B cell (primary cell): ENCODE results near the gene FAM114A1. TPM values are rescaled to one million over a fixed set of nuclear protein-coding genes. Genes with fewer than 3 reads are reported as not detected.

Source experiments
- ATAC-seq: fragments of 200-7000 bp; cut with Tn5 transposase; one replicate; pipeline ENCODE4 v1.10.0; 2021; ENCODE audit warnings: low read depth, mild to moderate bottlenecking, moderate number of reproducible peaks, moderate library complexity
- CTCF ChIA-PET: fragments of 350-600 bp; sonication (Branson Sonifier 250); formaldehyde crosslinking; loops from one replicate; lab custom pipeline; 2021; ENCODE audit warnings: antibody characterized with exemption, inconsistent platforms; lab: Charles Lee
- POLR2A ChIA-PET: fragments of 350-600 bp; sonication (Branson Sonifier 250); formaldehyde crosslinking; loops from one replicate; lab custom pipeline; 2021; ENCODE audit warnings: antibody characterized with exemption; lab: Charles Lee
- DNase-seq: peaks from one replicate; pipeline ENCODE4 v3.0.0; 2013
- H2AFZ ChIP-seq: 2 replicates; pipeline ENCODE4 v1.6.1; 2012; ENCODE audit warnings: mild to moderate bottlenecking, low read depth, low read length; ENCODE audit not compliant: insufficient read depth, poor library complexity, severe bottlenecking
- H3K27ac ChIP-seq, 2 donors: 1 replicate in 1 of 2; 2 replicates in 1 of 2; pipeline ENCODE4 v1.5.1; 2012 to 2013; ENCODE audit warnings: low read length in 2 of 2, mild to moderate bottlenecking in 2 of 2, moderate library complexity in 1 of 2
- H3K27me3 ChIP-seq, 4 experiments: fragments of 200-600 bp in 1 of 4; sonication (generic) in 1 of 4; replicated peaks in 1 of 4; 1 replicate in 2 of 4; 2 replicates in 2 of 4; pipeline versions ENCODE4 v1.6.1 to v1.7.0; 2013 to 2016; ENCODE audit warnings: low read length in 3 of 4, mild to moderate bottlenecking in 2 of 4, mixed read lengths in 1 of 4, moderate library complexity in 1 of 4; ENCODE audit not compliant: insufficient read depth in 4 of 4, control insufficient read depth in 3 of 4; ENCODE audit errors: control extremely low read depth in 1 of 4
- H3K36me3 ChIP-seq, 2 experiments: replicated peaks in 1 of 2; 1 replicate in 1 of 2; 2 replicates in 1 of 2; pipeline versions ENCODE4 v1.6.1 to v1.7.1; 2013; ENCODE audit warnings: low read length in 1 of 2; ENCODE audit not compliant: insufficient read depth in 2 of 2, control insufficient read depth in 1 of 2; ENCODE audit errors: control extremely low read depth in 1 of 2, extremely low read depth in 1 of 2
- H3K4me1 ChIP-seq, 2 donors: fragments of 200-600 bp in 1 of 2; sonication (generic) in 1 of 2; 1 replicate in 1 of 2; 2 replicates in 1 of 2; pipeline versions ENCODE4 v1.5.1 to v1.6.1; 2013 to 2017; ENCODE audit warnings: low read length in 2 of 2; ENCODE audit not compliant: control insufficient read depth in 2 of 2, insufficient read depth in 2 of 2
- H3K4me2 ChIP-seq: replicated peaks from 2 replicates; pipeline ENCODE3; 2012; ENCODE audit warnings: mild to moderate bottlenecking, low read depth, low read length; ENCODE audit not compliant: poor library complexity, severe bottlenecking
- H3K4me3 ChIP-seq, 5 experiments: fragments of 200-600 bp in 1 of 5; sonication (generic) in 1 of 5; 1 replicate in 3 of 5; 2 replicates in 2 of 5; pipeline versions ENCODE4 v1.5.1 to v1.7.0; 2011 to 2016; ENCODE audit warnings: low read length in 4 of 5, mild to moderate bottlenecking in 4 of 5, low read depth in 2 of 5, control low read depth in 1 of 5, moderate library complexity in 1 of 5; ENCODE audit not compliant: insufficient read depth in 1 of 5; ENCODE audit errors: control extremely low read depth in 1 of 5, extremely low read depth in 1 of 5
- H3K79me2 ChIP-seq: fragments of 200-600 bp; sonication (generic); one replicate; pipeline ENCODE4 v1.6.0; 2016; ENCODE audit warnings: low read length; ENCODE audit not compliant: control insufficient read depth, insufficient read depth
- H3K9ac ChIP-seq: fragments of 200-600 bp; sonication (generic); 2 replicates; pipeline ENCODE4 v1.6.1; 2017; ENCODE audit warnings: mild to moderate bottlenecking, low read length, moderate library complexity
- H3K9me3 ChIP-seq, 3 donors: one replicate each; pipeline versions ENCODE4 v1.6.1 to v1.7.1; 2013; ENCODE audit warnings: low read length in 2 of 3; ENCODE audit not compliant: control insufficient read depth in 2 of 3, insufficient read depth in 1 of 3; ENCODE audit errors: control extremely low read depth in 1 of 3
- H4K20me1 ChIP-seq: 2 replicates; pipeline ENCODE4 v1.6.0; 2012; ENCODE audit warnings: mild to moderate bottlenecking, low read length; ENCODE audit not compliant: insufficient read depth, control insufficient read depth, poor library complexity, severe bottlenecking
- H3K27ac Mint-ChIP-seq: one replicate; pipeline ENCODE4 v1.8.0; 2021; ENCODE audit warnings: mixed read lengths
- H3K27me3 Mint-ChIP-seq: one replicate; pipeline ENCODE4 v1.8.0; 2021; ENCODE audit warnings: mixed read lengths
- H3K4me1 Mint-ChIP-seq: one replicate; pipeline ENCODE4 v1.8.0; 2021; ENCODE audit warnings: mixed read lengths
- H3K4me3 Mint-ChIP-seq: one replicate; pipeline ENCODE4 v1.8.0; 2021; ENCODE audit warnings: mixed read lengths
- H3K9me3 Mint-ChIP-seq: one replicate; pipeline ENCODE4 v1.8.0; 2022; ENCODE audit warnings: mixed read lengths; ENCODE audit not compliant: insufficient read depth
- CTCF ChIP-seq: fragments of 200-600 bp; IDR thresholded peaks from one replicate; pipeline ENCODE4 v1.8.0; 2022; ENCODE audit warnings: antibody characterized with exemption, mild to moderate bottlenecking
- EZH2 ChIP-seq: IDR thresholded peaks from 2 replicates; pipeline ENCODE4 v1.6.1; 2012; ENCODE audit warnings: borderline replicate concordance, low read depth, mild to moderate bottlenecking, moderate library complexity, low read length; ENCODE audit not compliant: insufficient read depth, poor library complexity, severe bottlenecking
- WGBS: methylation state at CpG from one replicate; pipeline ENCODE4 v1.1.5; 2013; ENCODE audit warnings: missing lambda C conversion rate; ENCODE audit not compliant: insufficient coverage; 5-methylcytosine and 5-hydroxymethylcytosine counted together
- intact Hi-C: fragments of 100-400 bp; cut with micrococcal nuclease; formaldehyde crosslinking; loops from one replicate; pipeline ENCODE4 v1.10.0; 2022
- polyA plus RNA-seq: library from polyadenylated mRNA; depleted of rRNA; stranded (reverse); fragments of >200 nt; gene quantifications from 2 replicates; pipeline ENCODE4 v1.2.3, GENCODE V29; 2012
- total RNA-seq, 2 donors: library from RNA; stranded (reverse); fragments of 120-200 nt in 1 of 2; gene quantifications; 1 replicate in 1 of 2; 2 replicates in 1 of 2; pipeline versions ENCODE4 v1.2.3 to v1.2.4, GENCODE V29; 2013 to 2022

Gene FAM114A1
- total and polyA plus RNA-seq, 2 donors (not counting 1 experiment from before 2014, with no cell fraction given): 0.30 to 2.9 TPM

- Histone ChIP-seq H2AFZ (no peak overlapping the region), H3K27me3 (no peaks in the 10 kb centered on the region), H3K79me2 (peaks cover 2% of the 10 kb centered on the region), H3K4me1 (peaks cover 33 to 34% of the 10 kb centered on the region in 2 donors), H3K36me3 (no peaks in the 10 kb centered on the region), H3K4me3 (no peak overlapping the region), H3K9ac (no peak overlapping the region), H3K4me2 (no peak overlapping the region), H3K9me3 (no peaks in the 10 kb centered on the region), H3K27ac (no peak overlapping the region), H4K20me1 (no peaks in the 10 kb centered on the region)
- peaks cover 40% of the 10 kb centered on the region for H3K4me1 Mint-ChIP-seq
- no peak for DNase-seq
- H3K27me3 Mint-ChIP-seq: no peaks in the 10 kb centered on the region
- WGBS: 98% methylated on average over 4 of the region's 4 CpGs
- POLR2A ChIA-PET: no interaction called here
- H3K9me3 Mint-ChIP-seq: no peaks in the 10 kb centered on the region
- no peak overlapping the region for H3K27ac Mint-ChIP-seq
- no peak overlapping the region for H3K4me3 Mint-ChIP-seq
- CTCF ChIA-PET: interaction anchor here (1.0 to 5.0 kb wide), 14 partner anchors 9 to 682 kb away, joined by 3 to 170 read pairs (median 5); partner anchors contain the start of gene TLR10
- intact Hi-C loops: loop anchor here (1.0 kb wide), 1 partner anchor 102 kb away; no protein-coding TSS in a partner anchor
- no peak for TF ChIP-seq CTCF
- TF ChIP-seq EZH2: no peak
- no peak for ATAC-seq
Measured at GRCh38 chr4:38861791-38862190, 5.8 kb upstream of the FAM114A1 start.

- POLR2A ChIA-PET: no interaction called here
- Mint-ChIP-seq H3K27me3 (no peaks in the 10 kb centered on the region), H3K4me1 (peaks cover 26% of the 10 kb centered on the region), H3K9me3 (no peaks in the 10 kb centered on the region), H3K4me3 (no peak overlapping the region), H3K27ac (no peak overlapping the region)
- CTCF ChIA-PET: interaction anchor here (0.6 to 2.4 kb wide), 4 partner anchors 105 to 945 kb away, joined by 4 to 25 read pairs (median 6); no protein-coding TSS in a partner anchor
- H3K4me3 ChIP-seq: no peak overlapping the region
- intact Hi-C loops: no loop called here
- TF ChIP-seq CTCF (no peak), EZH2 (no peak)
- ATAC-seq: no peak
- H3K27me3 ChIP-seq: no peaks in the 10 kb centered on the region
- H3K4me2 ChIP-seq: no peak overlapping the region
- no peaks in the 10 kb centered on the region for H3K79me2 ChIP-seq
- no peaks in the 10 kb centered on the region for H4K20me1 ChIP-seq
- DNase-seq: no peak
- WGBS: 67% methylated on average over 1 of the region's 6 CpGs
- H3K4me1 ChIP-seq: peaks cover 17 to 19% of the 10 kb centered on the region in 2 donors
- no peak overlapping the region for H2AFZ ChIP-seq
- no peak overlapping the region for H3K9ac ChIP-seq
- no peaks in the 10 kb centered on the region for H3K36me3 ChIP-seq
- no peak overlapping the region for H3K27ac ChIP-seq
- H3K9me3 ChIP-seq: no peaks in the 10 kb centered on the region
Measured at GRCh38 chr4:38865445-38865844, 2.2 kb upstream of the FAM114A1 start.
